ENCODE results near the gene LRRC26. TPM values are rescaled to one million over a fixed set of nuclear protein-coding genes. Genes with fewer than 3 reads are reported as not detected.

Gene LRRC26
- total RNA-seq, 2 donors from 2014 or later = not detected

DNA sequence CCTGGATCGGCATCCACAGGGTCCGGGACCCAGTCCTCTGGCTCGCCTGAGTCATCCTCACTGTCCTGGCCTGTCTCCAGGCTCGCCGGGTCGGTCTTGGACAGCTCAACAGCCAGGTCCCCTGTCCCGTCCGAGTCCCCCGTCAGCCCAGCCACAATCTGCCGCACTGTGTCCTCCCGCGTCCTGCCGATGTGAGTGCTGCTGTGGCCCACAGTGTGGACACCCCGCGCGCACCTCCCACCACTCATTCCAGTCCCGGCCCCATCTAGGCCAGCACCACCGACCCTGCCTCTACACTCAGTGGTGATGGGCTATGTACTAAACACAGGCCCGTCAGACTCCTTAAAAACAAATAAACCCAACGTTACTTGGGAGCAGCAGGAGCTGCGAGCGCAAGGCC, 11.8 kb upstream of the LRRC26 start:
- Histone ChIP-seq H3K36me3 (peaks cover 59% of the 10 kb centered on the region), H3K4me3 (no peak overlapping the region), H3K27ac (no peak overlapping the region), H3K9me3 (no peaks in the 10 kb centered on the region), H3K4me1 (ENCODE audit: control insufficient read depth in 1 of 2, low read depth in 2 of 2) (peaks cover 7 to 9% of the 10 kb centered on the region in 2 donors), H3K27me3 (replicated peaks; ENCODE audit: insufficient read depth) (no peaks in the 10 kb centered on the region)
- no peak for TF ChIP-seq CTCF (IDR thresholded peaks at IDR 0.05)
- DNase-seq (ENCODE audit: low spot score) (no peak), ATAC-seq (ENCODE audit: insufficient number of reproducible peaks, low FRiP score, low read depth) (no peak)

DNA sequence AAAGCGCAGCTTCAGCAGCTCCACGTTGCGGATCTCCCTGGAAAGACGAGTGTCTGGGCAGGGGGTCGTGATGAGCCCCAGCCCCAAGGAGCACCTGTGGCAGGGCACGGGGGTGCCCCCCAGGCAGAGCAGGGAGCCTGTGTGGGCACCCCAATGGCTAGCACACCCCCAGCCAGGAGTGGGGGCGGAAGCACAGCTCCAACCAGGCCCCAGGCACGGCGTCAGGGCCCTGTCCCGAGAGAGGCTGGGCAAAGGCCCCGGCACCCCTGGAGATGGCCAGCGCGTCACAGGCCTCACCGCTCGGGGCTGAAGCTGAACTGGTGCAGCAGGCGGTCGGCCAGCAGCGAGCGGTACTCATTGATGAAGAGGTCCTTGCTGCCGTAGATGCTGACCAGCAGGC, 10.6 kb upstream of the LRRC26 start:
- H3K9me3 ChIP-seq = no peaks in the 10 kb centered on the region
- H3K27ac ChIP-seq = no peak overlapping the region
- peaks cover 55% of the 10 kb centered on the region for H3K36me3 ChIP-seq
- H3K27me3 ChIP-seq (replicated peaks; ENCODE audit: insufficient read depth) = no peaks in the 10 kb centered on the region
- no peak for TF ChIP-seq CTCF (IDR thresholded peaks at IDR 0.05)
- no peak overlapping the region for H3K4me3 ChIP-seq
- H3K4me1 ChIP-seq (ENCODE audit: control insufficient read depth in 1 of 2, low read depth in 2 of 2) = no peaks in the 10 kb centered on the region
- ATAC-seq (ENCODE audit: insufficient number of reproducible peaks, low FRiP score, low read depth) (no peak), DNase-seq (ENCODE audit: low spot score) (no peak)

DNA sequence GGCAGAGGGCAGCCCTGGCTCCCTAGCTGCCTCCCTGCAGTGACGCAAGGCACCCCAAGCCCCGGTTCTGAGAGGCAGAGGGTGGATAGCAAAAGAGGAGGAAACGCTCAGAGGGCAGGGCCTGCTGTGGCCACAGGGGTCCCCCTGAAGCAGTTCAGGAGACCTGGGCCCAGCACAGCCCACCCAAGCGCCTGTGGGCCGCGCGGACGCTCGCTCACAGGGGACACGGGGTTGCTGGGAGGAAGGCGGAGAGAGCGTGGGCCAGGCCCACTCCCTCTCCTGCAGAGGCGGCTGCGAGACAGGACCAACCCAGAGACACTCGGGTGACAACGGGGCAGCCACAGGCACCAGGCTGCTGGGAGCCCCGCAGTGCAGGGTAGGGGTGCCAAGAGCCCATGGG, 9.9 kb upstream of the LRRC26 start:
- Histone ChIP-seq H3K27me3 (replicated peaks; ENCODE audit: insufficient read depth) (no peaks in the 10 kb centered on the region), H3K4me3 (no peak overlapping the region), H3K36me3 (peaks cover 55% of the 10 kb centered on the region), H3K9me3 (no peaks in the 10 kb centered on the region), H3K27ac (no peak overlapping the region), H3K4me1 (ENCODE audit: control insufficient read depth in 1 of 2, low read depth in 2 of 2) (no peaks in the 10 kb centered on the region)
- no peak for TF ChIP-seq CTCF (IDR thresholded peaks at IDR 0.05)
- DNase-seq (ENCODE audit: low spot score) (no peak), ATAC-seq (ENCODE audit: insufficient number of reproducible peaks, low FRiP score, low read depth) (no peak)

DNA sequence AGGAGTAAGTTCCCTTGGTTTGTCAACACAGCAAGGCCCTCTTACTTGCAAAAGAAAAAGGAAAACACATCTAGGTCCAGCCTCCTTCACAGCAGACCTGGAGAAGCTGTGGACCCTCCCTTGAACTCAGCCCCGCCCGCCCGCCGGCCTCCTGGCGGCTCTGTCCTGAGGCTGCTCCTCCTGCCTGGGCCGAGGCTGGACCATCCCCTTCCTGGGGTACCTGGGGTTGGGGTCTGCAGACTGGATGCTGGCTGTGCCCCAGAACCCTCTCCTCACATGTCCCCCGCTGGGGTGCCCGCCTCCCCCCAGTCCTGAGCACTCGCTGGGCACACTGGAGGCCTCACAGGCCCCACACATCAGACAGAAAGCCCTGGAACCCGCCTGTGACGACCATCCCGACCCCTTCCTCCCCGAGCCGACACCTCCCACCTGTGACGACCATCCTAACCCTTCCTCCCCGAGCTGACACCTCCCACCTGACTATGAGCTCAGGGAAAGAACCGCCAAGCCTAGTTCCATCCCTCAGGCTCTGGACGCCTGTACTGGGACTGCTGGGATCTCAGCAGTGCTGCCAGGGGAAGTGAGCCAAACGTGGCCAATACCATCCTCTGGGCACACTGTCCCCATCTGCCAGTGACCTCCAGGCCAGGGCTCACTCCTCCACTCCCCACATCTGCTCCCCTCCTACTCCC, 9.2 kb upstream of the LRRC26 start:
- no peaks in the 10 kb centered on the region for H3K27me3 ChIP-seq (replicated peaks; ENCODE audit: insufficient read depth)
- no peak overlapping the region for H3K27ac ChIP-seq
- TF ChIP-seq CTCF (IDR thresholded peaks at IDR 0.05) = no peak
- ATAC-seq (ENCODE audit: insufficient number of reproducible peaks, low FRiP score, low read depth) = no peak
- no peaks in the 10 kb centered on the region for H3K4me1 ChIP-seq (ENCODE audit: control insufficient read depth in 1 of 2, low read depth in 2 of 2)
- H3K9me3 ChIP-seq = no peaks in the 10 kb centered on the region
- peaks cover 48% of the 10 kb centered on the region for H3K36me3 ChIP-seq
- no peak overlapping the region for H3K4me3 ChIP-seq
- no peak for DNase-seq (ENCODE audit: low spot score)

GRCh38 chr9:137178201-137178938, 8.5 kb upstream of the LRRC26 start:
- Histone ChIP-seq H3K4me1 (ENCODE audit: control insufficient read depth in 1 of 2, low read depth in 2 of 2) (no peaks in the 10 kb centered on the region), H3K9me3 (no peaks in the 10 kb centered on the region), H3K27ac (no peak overlapping the region), H3K4me3 (no peak overlapping the region), H3K27me3 (replicated peaks; ENCODE audit: insufficient read depth) (no peaks in the 10 kb centered on the region), H3K36me3 (peaks cover 41% of the 10 kb centered on the region)
- TF ChIP-seq CTCF (IDR thresholded peaks at IDR 0.05) = no peak
- no peak for ATAC-seq (ENCODE audit: insufficient number of reproducible peaks, low FRiP score, low read depth)
- no peak for DNase-seq (ENCODE audit: low spot score)

Data from thoracic aorta (tissue), 2 donors.